ENCODE measurements around the gene CNOT2.

- TF ChIP-seq CTCF (IDR thresholded peaks at IDR 0.05) (no peak), EZH2 (IDR thresholded peaks at IDR 0.05; ENCODE audit: borderline replicate concordance, insufficient read depth, low read depth, low read length, poor library complexity, severe bottlenecking) (no peak)
Measured at GRCh38 chr12:70372881-70373280, 129.6 kb downstream of the CNOT2 start.

Measured in B cell (primary cell).